Right atrium auricular region (tissue), 2 donors: Measurements from ENCODE around the gene C12orf56. TPM values are rescaled to one million over a fixed set of nuclear protein-coding genes. Genes with fewer than 3 reads are reported as not detected.
"Not testable (repeated sequence)": the region's sequence is repeated elsewhere in the genome, so short reads cannot be mapped to it uniquely, and the experiment has no call there.

Experiments
- DNase-seq: peaks from one replicate; pipeline ENCODE4 v3.0.0-alpha.2; 2019; ENCODE audit warnings: low spot score
- H3K27ac ChIP-seq, 2 donors: fragments of 200-600 bp; sonication (generic); 1 replicate in 1 of 2; 2 replicates in 1 of 2; pipeline ENCODE4 v1.5.1; 2016 to 2019
- H3K27me3 ChIP-seq, 2 donors: fragments of 200-600 bp; sonication (generic); one replicate each; pipeline versions ENCODE4 v1.5.1 to v1.6.0; 2017 to 2019
- H3K36me3 ChIP-seq: fragments of 200-600 bp; sonication (generic); one replicate; pipeline ENCODE4 v1.5.1; 2016
- H3K4me1 ChIP-seq, 2 donors: fragments of 200-600 bp; sonication (generic); one replicate each; pipeline versions ENCODE4 v1.5.1 to v1.6.0; 2017 to 2019
- H3K4me3 ChIP-seq, 2 donors: fragments of 200-600 bp; sonication (generic); 1 replicate in 1 of 2; 2 replicates in 1 of 2; pipeline ENCODE4 v1.5.1; 2017 to 2019; ENCODE audit warnings: mild to moderate bottlenecking in 1 of 2, moderate library complexity in 1 of 2
- H3K9me3 ChIP-seq, 2 donors: fragments of 200-600 bp; sonication (generic); one replicate each; pipeline ENCODE4 v1.5.1; 2019
- total RNA-seq, 2 donors: library from RNA; depleted of rRNA; stranded (reverse); fragments of >200 nt; gene quantifications; one replicate each; pipeline ENCODE4 v1.1.0, GENCODE V29; 2016
- TF ChIP-seq, protein P1 (sequence below), 2 donors: fragments of 200-600 bp; sonication (generic); IDR thresholded peaks; one replicate each; pipeline ENCODE4 v1.5.1; 2019; ENCODE audit warnings: antibody characterized with exemption in 2 of 2

C12orf56 gene
- total RNA-seq, 2 donors from 2014 or later: not detected

DNA sequence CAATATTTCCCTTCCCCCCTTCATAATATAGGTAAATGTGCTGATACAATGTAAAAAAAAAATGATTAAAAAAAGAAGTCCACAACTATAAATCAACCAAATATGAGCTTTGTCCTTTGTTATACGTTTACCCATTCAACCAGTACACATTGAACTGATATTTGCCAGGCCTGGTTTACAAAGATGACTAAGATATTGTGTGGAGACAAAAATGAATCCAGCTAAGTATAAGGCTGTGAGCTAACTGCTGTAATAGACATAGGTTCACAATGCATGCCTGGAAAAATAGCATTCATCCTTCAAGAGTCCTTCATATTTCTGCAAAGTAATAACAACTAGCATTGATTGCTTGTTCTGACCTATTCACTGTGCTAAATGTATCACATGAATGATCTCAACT lies 6.9 kb downstream of the C12orf56 start:
- no peaks in the 10 kb centered on the region for H3K4me1 ChIP-seq
- H3K27me3 ChIP-seq: no peaks in the 10 kb centered on the region
- H3K4me3 ChIP-seq: no peak overlapping the region
- H3K9me3 ChIP-seq: peaks cover 0 to 12% of the 10 kb centered on the region in 2 donors
- H3K36me3 ChIP-seq: no peaks in the 10 kb centered on the region
- no peak for DNase-seq
- H3K27ac ChIP-seq: no peak overlapping the region
- TF ChIP-seq, protein P1, sequence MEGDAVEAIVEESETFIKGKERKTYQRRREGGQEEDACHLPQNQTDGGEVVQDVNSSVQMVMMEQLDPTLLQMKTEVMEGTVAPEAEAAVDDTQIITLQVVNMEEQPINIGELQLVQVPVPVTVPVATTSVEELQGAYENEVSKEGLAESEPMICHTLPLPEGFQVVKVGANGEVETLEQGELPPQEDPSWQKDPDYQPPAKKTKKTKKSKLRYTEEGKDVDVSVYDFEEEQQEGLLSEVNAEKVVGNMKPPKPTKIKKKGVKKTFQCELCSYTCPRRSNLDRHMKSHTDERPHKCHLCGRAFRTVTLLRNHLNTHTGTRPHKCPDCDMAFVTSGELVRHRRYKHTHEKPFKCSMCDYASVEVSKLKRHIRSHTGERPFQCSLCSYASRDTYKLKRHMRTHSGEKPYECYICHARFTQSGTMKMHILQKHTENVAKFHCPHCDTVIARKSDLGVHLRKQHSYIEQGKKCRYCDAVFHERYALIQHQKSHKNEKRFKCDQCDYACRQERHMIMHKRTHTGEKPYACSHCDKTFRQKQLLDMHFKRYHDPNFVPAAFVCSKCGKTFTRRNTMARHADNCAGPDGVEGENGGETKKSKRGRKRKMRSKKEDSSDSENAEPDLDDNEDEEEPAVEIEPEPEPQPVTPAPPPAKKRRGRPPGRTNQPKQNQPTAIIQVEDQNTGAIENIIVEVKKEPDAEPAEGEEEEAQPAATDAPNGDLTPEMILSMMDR (IDR thresholded peaks at IDR 0.05): no peak

DNA sequence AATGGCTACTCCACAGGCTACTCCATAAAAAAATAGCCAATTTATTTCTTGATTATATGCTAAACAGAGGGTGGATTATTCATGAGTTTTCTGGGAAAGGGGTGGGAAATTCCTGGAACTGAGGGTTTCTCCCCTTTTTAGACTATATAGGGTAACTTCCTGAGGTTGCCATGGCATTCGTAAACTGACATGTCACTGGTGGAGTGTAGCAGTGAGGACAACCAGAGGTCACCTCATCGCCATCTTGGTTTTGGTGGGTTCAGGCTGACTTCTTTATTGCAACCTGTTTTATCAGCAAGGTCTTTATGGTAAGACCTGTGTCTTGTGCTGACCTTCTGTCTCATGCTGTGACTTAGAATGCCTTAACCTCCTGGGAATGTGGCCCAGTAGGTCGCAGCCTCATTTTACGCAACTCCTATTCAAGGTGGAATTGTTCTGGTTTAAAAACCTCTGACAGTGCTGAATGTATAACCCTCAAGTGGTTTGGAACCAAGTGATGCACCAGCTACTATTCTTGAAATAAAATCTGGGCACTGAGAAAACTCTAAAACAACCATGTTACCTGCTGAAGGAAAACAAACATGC lies 27.7 kb downstream of the C12orf56 start:
- no peaks in the 10 kb centered on the region for H3K36me3 ChIP-seq
- no peaks in the 10 kb centered on the region for H3K4me1 ChIP-seq
- no peak overlapping the region for H3K27ac ChIP-seq
- no peak for DNase-seq
- H3K4me3 ChIP-seq: no peak overlapping the region
- H3K9me3 ChIP-seq: no peaks in the 10 kb centered on the region
- TF ChIP-seq, protein P1 (IDR thresholded peaks at IDR 0.05): no peak
- H3K27me3 ChIP-seq: no peaks in the 10 kb centered on the region

DNA sequence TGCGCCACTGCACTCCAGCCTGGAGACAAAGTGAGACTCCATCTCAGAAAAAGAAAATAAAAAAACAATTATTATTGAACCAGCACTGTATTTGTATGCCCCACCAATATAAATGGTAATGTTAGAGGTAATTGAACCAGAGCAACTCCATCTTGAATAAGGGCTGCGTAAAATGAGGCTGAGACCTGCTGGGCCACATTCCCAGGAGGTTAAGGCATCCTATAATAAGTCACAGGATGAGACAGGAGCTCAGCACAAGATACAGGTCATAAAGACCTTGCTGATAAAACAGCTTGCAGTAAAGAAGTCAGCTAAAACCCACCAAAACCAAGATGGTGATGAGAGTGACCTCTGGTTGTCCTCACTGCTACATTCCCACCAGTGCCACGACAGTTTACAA lies 29.4 kb downstream of the C12orf56 start:
- H3K27me3 ChIP-seq, H3K9me3 ChIP-seq, H3K4me1 ChIP-seq, H3K27ac ChIP-seq, H3K36me3 ChIP-seq, DNase-seq, H3K4me3 ChIP-seq: not testable (repeated sequence)

DNA sequence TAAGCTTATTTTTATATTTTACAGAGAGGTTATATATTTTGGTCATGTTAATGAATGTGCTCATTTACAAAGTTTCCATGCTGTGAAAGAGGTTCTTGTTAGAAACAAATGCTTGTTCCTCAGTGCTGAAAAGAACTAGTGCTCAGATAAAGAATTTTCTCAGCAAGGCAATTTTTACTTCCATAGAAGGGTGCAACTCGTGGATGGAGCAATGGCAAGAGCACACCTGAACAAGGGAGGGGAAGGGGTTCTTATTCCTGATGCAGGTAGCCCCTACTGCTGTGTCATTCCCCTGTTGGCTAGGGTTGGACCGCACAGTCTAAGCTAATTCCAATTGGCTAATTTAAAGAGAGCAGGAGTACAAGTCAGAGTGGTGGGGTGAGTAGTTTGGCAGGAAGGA lies 34.3 kb downstream of the C12orf56 start:
- peaks cover 0 to 15% of the 10 kb centered on the region in 2 donors for H3K9me3 ChIP-seq
- not testable (repeated sequence) for H3K36me3 ChIP-seq, H3K27ac ChIP-seq, DNase-seq, H3K4me3 ChIP-seq, H3K4me1 ChIP-seq, H3K27me3 ChIP-seq

DNA sequence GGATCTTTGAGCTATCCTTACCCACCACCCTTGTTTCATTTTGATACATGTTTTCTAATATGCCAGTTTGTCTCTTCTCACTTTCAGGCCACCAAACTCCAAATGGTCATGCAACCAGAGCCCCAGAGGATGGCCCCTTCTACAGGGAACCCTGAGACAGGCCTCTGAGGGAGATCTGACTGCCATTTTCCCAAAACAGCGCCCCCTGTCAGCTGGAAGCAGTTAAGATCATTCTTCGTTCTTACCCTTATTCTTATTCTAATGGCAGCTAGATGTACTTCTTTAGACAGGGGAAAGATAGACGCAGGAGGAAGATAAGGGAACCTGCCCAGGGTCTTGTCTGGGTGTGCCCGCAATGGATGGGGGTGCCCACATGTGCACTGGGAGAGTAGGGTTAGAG lies 38.4 kb downstream of the C12orf56 start:
- H3K4me1 ChIP-seq: no peaks in the 10 kb centered on the region
- DNase-seq: no peak
- no peaks in the 10 kb centered on the region for H3K36me3 ChIP-seq
- TF ChIP-seq, protein P1 (IDR thresholded peaks at IDR 0.05): no peak
- peaks cover 0 to 21% of the 10 kb centered on the region in 2 donors for H3K9me3 ChIP-seq
- H3K27ac ChIP-seq: no peak overlapping the region
- H3K27me3 ChIP-seq: no peaks in the 10 kb centered on the region
- H3K4me3 ChIP-seq: no peak overlapping the region

DNA sequence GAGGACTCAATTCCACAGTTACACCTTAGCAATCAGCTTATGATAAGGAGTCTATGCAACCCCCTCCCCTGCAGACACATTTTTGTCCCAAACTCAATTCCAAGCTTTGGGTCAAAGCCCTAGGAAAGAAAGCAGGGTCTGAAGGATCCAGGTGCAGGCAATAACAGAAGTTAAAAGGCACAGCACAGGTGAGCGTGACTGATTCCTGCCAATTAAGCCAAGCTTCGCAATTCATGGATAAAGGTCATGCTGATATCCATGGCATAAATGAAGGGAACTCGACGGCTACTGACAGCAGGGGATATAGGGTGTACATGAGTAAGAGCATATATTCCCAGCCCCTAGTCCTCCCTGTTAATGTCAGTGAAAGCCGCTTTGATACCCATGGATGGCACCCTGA lies 39.3 kb downstream of the C12orf56 start:
- no peaks in the 10 kb centered on the region for H3K36me3 ChIP-seq
- DNase-seq: no peak
- no peaks in the 10 kb centered on the region for H3K27me3 ChIP-seq
- H3K27ac ChIP-seq: no peak overlapping the region
- H3K4me3 ChIP-seq: no peak overlapping the region
- TF ChIP-seq, protein P1 (IDR thresholded peaks at IDR 0.05): no peak
- no peaks in the 10 kb centered on the region for H3K4me1 ChIP-seq
- peaks cover 0 to 14% of the 10 kb centered on the region in 2 donors for H3K9me3 ChIP-seq

DNA sequence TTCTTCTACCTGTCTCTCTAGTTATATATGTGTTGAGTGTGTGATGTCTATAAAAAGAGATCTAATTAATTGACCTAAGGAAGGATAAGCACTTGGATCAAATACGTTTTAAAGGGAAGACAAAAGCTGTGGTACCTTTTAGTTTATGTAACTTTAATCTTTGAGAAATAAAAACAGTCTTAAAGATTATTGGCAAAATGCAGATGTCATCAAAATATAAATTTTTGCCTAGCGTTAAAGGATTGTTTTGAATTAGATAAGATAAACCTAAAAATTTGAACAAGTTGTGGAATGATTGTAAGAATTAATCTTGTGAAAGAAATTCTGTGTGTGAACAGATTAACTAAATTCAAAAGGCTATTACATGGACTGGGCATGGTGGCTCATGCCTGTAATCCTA lies 42.9 kb downstream of the C12orf56 start:
- DNase-seq: no peak
- Histone ChIP-seq H3K9me3 (peaks cover 0 to 17% of the 10 kb centered on the region in 2 donors), H3K27me3 (no peaks in the 10 kb centered on the region), H3K4me3 (no peak overlapping the region), H3K27ac (no peak overlapping the region), H3K4me1 (no peaks in the 10 kb centered on the region), H3K36me3 (no peaks in the 10 kb centered on the region)
- TF ChIP-seq, protein P1 (IDR thresholded peaks at IDR 0.05): no peak

DNA sequence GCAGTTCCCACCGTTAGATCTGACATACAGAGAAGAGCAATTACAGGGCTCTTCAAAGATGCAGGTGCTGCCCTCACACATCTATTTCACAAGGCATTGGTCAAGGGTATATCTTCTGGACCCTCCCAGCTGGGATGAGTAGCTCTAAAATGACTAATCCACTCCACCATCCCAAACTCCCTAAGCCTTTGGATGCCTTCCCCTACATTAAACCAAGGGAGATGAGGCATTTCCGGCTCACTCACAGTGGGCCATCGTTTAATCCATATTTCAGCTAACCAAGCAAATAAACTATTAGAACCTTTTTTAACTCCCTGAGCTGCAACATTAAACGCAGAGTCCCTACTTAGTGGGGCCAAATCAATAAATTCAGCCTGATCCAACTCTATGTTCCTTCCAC lies 45.9 kb downstream of the C12orf56 start:
- not testable (repeated sequence) for H3K27me3 ChIP-seq, H3K36me3 ChIP-seq, H3K4me3 ChIP-seq, H3K27ac ChIP-seq, DNase-seq, H3K4me1 ChIP-seq
- peaks cover 0 to 17% of the 10 kb centered on the region in 2 donors for H3K9me3 ChIP-seq

DNA sequence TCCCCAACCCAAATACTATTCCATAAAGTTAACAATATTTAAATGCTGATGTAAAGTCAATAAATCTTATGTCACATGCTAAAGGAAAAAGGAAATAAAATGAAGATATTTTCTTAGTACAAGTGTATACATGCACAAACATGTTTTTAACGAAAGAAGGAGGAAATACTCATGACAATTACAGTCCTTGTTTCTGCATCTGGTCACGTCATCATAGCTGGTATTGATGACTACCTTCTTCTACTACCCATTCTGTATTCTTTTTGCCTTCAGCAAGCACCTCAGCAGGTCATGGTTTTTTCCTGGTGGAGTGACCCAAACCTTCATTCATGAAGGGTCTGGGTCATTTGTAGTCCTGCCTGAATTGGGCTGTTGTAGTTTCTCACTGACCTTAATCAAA lies 50.0 kb downstream of the C12orf56 start:
- not testable (repeated sequence) for H3K27ac ChIP-seq, H3K36me3 ChIP-seq, H3K4me1 ChIP-seq, DNase-seq, H3K27me3 ChIP-seq, H3K4me3 ChIP-seq
- peaks cover 0 to 11% of the 10 kb centered on the region in 2 donors for H3K9me3 ChIP-seq
